KMS-11 (cell line): ENCODE results near the gene SWSAP1.
A peak's percentile ranks its signal among the peaks of the same experiment; 100 is the strongest.
"Not testable (repeated sequence)": the region's sequence is repeated elsewhere in the genome, so short reads cannot be mapped to it uniquely, and the experiment has no call there.

Experiments used
- H2AFZ ChIP-seq: fragments of 200-600 bp; sonication (generic); 2 replicates; pipeline ENCODE4 v1.6.1; 2016; ENCODE audit warnings: antibody characterized with exemption, mixed run types, low read depth
- H3K27ac ChIP-seq: fragments of 200-600 bp; sonication (generic); 2 replicates; pipeline ENCODE4 v1.6.1; 2016; ENCODE audit warnings: mild to moderate bottlenecking, mixed run types
- H3K27me3 ChIP-seq: fragments of 200-600 bp; sonication (generic); 2 replicates; pipeline ENCODE4 v1.6.1; 2017; ENCODE audit warnings: mild to moderate bottlenecking, low read depth, mixed run types, moderate library complexity; ENCODE audit not compliant: insufficient read depth
- H3K36me3 ChIP-seq: fragments of 200-600 bp; sonication (generic); 2 replicates; pipeline ENCODE4 v1.6.1; 2017; ENCODE audit warnings: mild to moderate bottlenecking, mixed run types; ENCODE audit not compliant: insufficient read depth
- H3K4me1 ChIP-seq: fragments of 200-600 bp; sonication (generic); 2 replicates; pipeline ENCODE4 v1.6.1; 2016; ENCODE audit warnings: mild to moderate bottlenecking, low read depth, mixed run types; ENCODE audit not compliant: poor library complexity, severe bottlenecking
- H3K4me2 ChIP-seq: fragments of 200-600 bp; sonication (generic); 2 replicates; pipeline ENCODE4 v1.7.0; 2016; ENCODE audit warnings: mild to moderate bottlenecking, mixed run types
- H3K4me3 ChIP-seq: fragments of 200-600 bp; sonication (generic); IDR thresholded peaks from 2 replicates; pipeline ENCODE4 v1.6.1; 2017; ENCODE audit warnings: low read depth, low read length, mixed read lengths; ENCODE audit not compliant: insufficient read depth
- H3K79me2 ChIP-seq: fragments of 200-600 bp; sonication (generic); 2 replicates; pipeline ENCODE4 v1.6.1; 2016; ENCODE audit warnings: low read depth, mixed run types; ENCODE audit not compliant: insufficient read depth
- H3K9ac ChIP-seq: fragments of 200-600 bp; sonication (generic); 2 replicates; pipeline ENCODE4 v1.6.1; 2016; ENCODE audit warnings: mild to moderate bottlenecking, mixed run types
- H4K20me1 ChIP-seq: fragments of 200-600 bp; sonication (generic); 2 replicates; pipeline ENCODE4 v1.6.1; 2016; ENCODE audit warnings: mild to moderate bottlenecking, mixed run types; ENCODE audit not compliant: insufficient read depth
- TF ChIP-seq, protein P1 (sequence below): fragments of 200-600 bp; sonication (generic); conservative IDR thresholded peaks from 2 replicates; pipeline ENCODE4 v1.6.1; 2017; ENCODE audit warnings: low read depth, mild to moderate bottlenecking, antibody characterized with exemption, low read length, moderate library complexity, mixed read lengths

The SWSAP1 gene

DNA sequence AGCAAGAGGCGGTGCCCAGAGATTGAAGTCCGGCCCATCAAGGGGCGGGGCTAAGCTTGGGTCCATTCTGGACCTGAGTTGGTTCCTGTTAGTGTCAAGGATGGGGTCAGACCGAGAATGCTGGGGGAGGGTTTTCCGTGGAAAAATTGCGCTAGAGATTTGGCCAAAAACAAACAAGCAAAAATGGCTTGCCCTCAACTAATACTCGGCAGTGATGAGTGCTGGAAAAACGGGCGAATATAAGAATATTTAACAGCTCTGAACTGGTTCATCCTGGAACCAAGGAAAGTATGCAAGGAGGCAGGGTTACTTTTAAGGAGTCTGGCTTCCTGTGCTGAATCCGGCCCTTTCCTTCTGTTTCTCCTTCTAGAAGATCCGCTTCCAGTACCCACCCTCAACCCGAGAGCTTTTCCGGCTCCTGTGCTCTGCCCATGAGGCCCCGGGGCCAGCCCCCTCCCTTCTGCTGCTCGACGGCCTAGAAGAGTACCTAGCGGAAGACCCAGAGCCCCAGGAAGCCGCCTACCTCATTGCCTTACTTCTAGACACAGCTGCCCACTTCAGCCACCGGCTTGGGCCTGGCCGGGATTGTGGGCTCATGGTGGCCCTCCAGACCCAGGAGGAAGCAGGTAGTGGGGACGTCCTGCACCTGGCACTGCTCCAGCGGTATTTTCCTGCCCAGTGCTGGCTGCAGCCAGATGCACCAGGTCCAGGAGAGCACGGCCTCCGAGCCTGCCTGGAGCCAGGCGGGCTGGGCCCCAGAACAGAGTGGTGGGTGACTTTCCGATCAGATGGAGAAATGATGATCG, 880 bp downstream of the SWSAP1 start:
- H4K20me1 ChIP-seq: no peaks in the 10 kb centered on the region
- H3K36me3 ChIP-seq: no peaks in the 10 kb centered on the region
- TF ChIP-seq, protein P1, sequence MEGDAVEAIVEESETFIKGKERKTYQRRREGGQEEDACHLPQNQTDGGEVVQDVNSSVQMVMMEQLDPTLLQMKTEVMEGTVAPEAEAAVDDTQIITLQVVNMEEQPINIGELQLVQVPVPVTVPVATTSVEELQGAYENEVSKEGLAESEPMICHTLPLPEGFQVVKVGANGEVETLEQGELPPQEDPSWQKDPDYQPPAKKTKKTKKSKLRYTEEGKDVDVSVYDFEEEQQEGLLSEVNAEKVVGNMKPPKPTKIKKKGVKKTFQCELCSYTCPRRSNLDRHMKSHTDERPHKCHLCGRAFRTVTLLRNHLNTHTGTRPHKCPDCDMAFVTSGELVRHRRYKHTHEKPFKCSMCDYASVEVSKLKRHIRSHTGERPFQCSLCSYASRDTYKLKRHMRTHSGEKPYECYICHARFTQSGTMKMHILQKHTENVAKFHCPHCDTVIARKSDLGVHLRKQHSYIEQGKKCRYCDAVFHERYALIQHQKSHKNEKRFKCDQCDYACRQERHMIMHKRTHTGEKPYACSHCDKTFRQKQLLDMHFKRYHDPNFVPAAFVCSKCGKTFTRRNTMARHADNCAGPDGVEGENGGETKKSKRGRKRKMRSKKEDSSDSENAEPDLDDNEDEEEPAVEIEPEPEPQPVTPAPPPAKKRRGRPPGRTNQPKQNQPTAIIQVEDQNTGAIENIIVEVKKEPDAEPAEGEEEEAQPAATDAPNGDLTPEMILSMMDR: no peak
- no peak overlapping the region for H3K4me3 ChIP-seq
- peak overlapping the region; percentile 31 for H3K4me2 ChIP-seq
- peaks cover 27% of the 10 kb centered on the region for H3K4me1 ChIP-seq
- peak overlapping the region; percentile 32; the same call in 1 of the 2 replicates for H2AFZ ChIP-seq
- no peaks in the 10 kb centered on the region for H3K79me2 ChIP-seq
- H3K27ac ChIP-seq: peak overlapping the region; percentile 9; the same call in 1 of the 2 replicates
- H3K27me3 ChIP-seq: no peaks in the 10 kb centered on the region
- no peak overlapping the region for H3K9ac ChIP-seq

DNA sequence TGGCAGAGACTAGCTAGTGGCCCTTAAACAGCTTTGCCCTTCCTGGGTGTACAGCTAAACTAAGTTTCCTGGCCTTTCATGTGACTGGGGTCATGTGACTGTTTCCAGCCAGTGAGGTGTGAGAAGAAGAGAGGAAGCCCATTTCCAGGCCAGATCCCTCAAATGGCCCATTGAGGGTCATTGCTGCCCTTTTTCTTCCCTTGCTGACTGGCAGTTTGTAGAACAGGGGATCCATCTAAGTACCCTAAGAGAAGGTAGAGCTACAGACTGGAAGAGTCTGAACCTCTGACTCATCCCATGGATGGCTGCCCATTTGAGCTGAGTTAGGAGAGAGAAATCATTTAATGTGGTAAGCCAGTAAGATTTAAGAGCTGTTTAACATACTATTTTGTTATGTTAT, 2.8 kb downstream of the SWSAP1 start:
- Histone ChIP-seq H3K4me3 (no peak overlapping the region), H2AFZ (no peak overlapping the region), H3K9ac (no peak overlapping the region), H3K4me2 (0 out of 2 replicates have a peak overlapping the region, but pooled peaks have one; percentile 26), H4K20me1 (no peaks in the 10 kb centered on the region), H3K27ac (no peak overlapping the region), H3K27me3 (no peaks in the 10 kb centered on the region), H3K4me1 (peaks cover 31% of the 10 kb centered on the region), H3K36me3 (no peaks in the 10 kb centered on the region), H3K79me2 (no peaks in the 10 kb centered on the region)
- TF ChIP-seq, protein P1: no peak

DNA sequence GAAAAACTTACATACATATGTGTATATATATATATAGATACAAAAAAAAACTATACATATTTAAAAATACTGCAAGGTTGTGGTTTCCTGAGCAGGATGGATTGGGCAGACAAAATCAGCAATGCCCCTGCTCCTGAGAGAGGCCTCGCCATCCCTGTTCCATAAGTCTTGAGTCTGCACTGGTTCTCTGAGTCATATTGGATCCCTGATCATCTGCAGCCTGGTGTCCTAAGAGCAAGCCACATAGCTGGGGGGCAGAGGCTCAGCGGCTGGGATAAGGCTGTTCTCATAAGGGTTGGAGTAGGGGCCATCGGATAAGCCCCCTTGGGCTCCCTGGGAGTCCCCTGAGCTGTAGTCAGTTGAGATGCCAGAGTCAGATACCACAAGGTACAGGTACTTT, 3.3 kb downstream of the SWSAP1 start:
- H3K4me2 ChIP-seq: no peak overlapping the region

DNA sequence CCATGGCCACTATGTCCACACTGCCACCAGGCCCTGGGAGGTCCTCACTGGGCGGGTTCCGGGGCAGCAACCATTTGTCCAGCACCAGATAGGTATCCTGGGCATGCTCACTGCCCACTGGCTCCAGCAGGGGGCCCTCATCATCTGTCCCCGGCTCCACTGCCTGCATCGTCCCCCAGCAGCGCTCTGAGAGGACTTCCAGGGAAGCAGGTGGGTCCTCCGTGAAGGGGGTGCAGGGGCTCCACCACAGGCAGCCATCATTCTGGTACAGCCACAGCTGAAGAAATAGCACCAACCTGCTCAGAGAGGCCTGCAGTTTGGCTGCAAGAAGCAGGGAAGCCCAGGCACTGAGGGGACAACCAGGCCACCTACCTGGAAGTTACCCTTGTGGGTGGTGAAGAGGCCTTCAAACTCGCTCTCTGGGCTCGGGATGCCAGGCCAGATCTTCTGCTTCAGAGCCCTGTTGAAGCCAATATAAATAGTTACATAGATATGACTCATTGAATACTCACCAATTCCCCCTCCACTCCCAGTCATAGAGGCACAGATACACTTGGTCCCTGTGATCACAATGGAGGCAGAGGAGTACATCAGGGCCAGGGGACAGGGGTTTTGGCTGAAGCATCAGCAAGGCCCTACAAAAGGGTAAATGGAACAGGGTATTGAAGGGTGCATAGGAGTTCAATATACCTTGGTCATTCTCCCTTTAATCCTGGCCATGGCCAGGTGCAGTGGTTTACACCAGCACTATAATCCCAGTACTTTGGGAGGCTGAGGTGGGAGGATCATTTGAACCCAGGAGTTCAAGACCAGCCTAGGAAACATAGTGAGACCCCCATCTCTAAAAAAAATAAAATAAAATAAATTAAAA, 4.1 kb downstream of the SWSAP1 start:
- no peak overlapping the region for H2AFZ ChIP-seq
- H3K4me1 ChIP-seq: peaks cover 33% of the 10 kb centered on the region
- no peaks in the 10 kb centered on the region for H3K27me3 ChIP-seq
- no peak overlapping the region for H3K4me3 ChIP-seq
- no peaks in the 10 kb centered on the region for H3K36me3 ChIP-seq
- H3K27ac ChIP-seq: no peak overlapping the region
- H3K79me2 ChIP-seq: no peaks in the 10 kb centered on the region
- TF ChIP-seq, protein P1: peak; percentile 53
- no peak overlapping the region for H3K4me2 ChIP-seq
- H3K9ac ChIP-seq: no peak overlapping the region
- H4K20me1 ChIP-seq: no peaks in the 10 kb centered on the region

More for the DNA sequence above, 3.3 kb downstream of the SWSAP1 start:
- TF ChIP-seq, protein P1: no peak
- Histone ChIP-seq H3K36me3 (no peaks in the 10 kb centered on the region), H3K27me3 (no peaks in the 10 kb centered on the region), H3K4me3 (no peak overlapping the region), H2AFZ (no peak overlapping the region), H3K9ac (no peak overlapping the region), H3K4me1 (peaks cover 34% of the 10 kb centered on the region), H4K20me1 (no peaks in the 10 kb centered on the region), H3K79me2 (no peaks in the 10 kb centered on the region), H3K27ac (no peak overlapping the region)

DNA sequence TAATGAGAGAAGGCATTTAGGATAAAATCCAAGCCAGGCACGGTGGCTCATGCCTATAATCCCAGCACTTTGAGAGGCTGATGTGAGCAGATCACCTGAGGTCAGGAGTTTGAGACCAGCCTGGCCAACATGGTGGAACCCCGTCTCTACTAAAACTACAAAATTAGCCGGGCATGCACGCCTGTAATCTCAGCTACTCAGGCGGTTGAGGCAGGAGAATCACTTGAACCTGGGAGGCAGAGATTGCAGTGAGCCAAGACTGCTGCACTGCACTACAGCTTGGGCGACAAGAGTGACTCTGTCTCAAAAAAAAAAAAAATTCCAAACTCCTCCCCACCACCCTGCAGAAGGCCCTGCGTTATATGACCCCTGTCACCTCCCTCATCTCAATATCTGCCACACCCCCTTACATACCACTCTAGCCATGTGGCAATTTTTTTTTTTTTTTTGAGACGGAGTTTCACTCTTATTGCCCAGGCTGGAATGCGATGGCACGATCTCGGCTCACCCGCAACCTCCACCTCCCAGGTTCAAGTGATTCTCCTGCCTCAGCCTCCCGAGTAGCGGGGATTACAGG, 4.9 kb downstream of the SWSAP1 start:
- not testable (repeated sequence) for H3K4me2 ChIP-seq

More for the DNA sequence above, 4.9 kb downstream of the SWSAP1 start:
- peaks cover 26% of the 10 kb centered on the region for H3K4me1 ChIP-seq
- H4K20me1 ChIP-seq, H2AFZ ChIP-seq, H3K79me2 ChIP-seq, H3K27ac ChIP-seq, H3K4me3 ChIP-seq, H3K36me3 ChIP-seq, H3K27me3 ChIP-seq, H3K9ac ChIP-seq: not testable (repeated sequence)
